Stimulated activated naive CD4-positive, alpha-beta T cell treated with Interleukin-2 at 50 U/mL for 16 hours (primary cell): ENCODE measurements around the gene SEPTIN8.

Source experiments
- DNase-seq: peaks from one replicate; lab custom pipeline; 2025; lab: John Stamatoyannopoulos, UW

Gene SEPTIN8

DNA sequence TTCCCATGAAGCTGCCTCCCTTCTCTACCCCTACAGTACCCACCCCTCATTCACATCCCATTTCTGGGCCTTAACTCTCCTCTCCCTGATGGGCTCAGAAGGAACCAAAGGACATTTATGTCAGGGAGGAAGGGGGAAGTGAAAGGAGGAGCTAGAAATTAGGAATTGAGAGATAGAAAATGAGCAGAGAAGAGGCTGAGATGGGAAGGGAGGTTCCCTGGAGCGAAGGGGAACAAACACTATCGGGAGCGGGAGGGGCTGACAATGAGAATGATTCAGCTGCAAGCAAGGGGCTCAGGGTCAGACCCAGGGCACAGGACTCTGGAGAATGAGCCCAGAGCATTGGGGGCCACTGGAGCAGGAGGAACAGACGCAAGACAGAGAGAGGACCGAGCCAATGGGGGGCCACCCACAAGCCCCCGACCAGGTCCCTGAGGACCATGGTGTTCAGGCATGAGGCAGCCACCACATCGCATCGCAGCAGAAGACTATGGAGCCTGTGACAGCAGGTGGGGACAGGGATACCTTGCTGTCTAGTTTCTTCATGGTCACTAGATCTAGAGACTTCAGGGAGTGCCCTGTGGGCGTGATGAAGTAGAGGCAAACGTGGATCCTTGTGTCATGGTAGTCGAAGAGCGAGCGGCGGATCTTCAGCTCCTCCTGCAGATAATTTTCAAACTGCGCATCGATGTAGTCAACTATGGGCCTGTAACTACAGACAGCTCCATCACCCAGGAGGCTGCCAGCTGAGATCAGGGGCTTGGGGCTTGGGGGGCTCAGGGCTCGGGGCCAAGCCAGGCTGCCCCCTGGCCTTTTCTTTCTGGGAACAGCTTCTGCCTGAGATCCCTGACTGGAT is 13.6 kb downstream of the SEPTIN8 start:
- DNase-seq, result no peak

DNA sequence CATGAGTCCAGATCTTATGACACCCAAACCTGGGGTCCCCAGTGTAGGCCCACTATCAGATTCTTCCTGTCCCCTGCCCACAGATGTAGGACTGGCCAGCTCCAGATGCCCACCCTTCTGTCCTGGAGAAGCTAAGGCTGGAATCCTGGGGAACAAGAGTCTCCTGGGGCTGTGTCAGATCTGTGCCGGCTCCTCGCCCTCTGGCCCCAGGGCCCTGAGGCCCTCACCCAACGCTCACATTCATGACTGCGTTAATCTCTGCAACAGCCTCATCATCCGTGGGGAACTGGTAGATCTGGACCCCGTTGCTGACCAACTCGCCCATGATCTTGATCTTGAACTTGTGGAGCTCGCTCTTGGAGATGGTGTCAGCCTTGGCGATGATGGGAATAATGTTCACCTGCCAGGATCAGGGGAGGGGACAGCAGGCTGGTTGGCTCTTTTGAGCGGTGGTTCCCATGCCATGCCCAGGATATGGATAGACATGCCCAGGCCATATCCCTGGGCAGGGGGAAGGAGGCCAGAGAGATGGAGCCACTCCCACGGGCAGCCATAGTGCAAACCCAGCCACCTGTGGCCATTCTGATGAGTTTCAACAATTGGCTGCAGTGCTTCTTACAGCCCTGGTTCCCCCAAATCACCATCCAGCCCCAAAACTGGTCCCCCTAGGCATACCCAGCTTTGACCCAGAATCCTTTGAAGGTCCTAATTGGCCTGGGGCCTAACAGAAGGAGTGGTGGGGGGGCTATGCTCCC is 14.6 kb downstream of the SEPTIN8 start:
- no peak for DNase-seq

DNA sequence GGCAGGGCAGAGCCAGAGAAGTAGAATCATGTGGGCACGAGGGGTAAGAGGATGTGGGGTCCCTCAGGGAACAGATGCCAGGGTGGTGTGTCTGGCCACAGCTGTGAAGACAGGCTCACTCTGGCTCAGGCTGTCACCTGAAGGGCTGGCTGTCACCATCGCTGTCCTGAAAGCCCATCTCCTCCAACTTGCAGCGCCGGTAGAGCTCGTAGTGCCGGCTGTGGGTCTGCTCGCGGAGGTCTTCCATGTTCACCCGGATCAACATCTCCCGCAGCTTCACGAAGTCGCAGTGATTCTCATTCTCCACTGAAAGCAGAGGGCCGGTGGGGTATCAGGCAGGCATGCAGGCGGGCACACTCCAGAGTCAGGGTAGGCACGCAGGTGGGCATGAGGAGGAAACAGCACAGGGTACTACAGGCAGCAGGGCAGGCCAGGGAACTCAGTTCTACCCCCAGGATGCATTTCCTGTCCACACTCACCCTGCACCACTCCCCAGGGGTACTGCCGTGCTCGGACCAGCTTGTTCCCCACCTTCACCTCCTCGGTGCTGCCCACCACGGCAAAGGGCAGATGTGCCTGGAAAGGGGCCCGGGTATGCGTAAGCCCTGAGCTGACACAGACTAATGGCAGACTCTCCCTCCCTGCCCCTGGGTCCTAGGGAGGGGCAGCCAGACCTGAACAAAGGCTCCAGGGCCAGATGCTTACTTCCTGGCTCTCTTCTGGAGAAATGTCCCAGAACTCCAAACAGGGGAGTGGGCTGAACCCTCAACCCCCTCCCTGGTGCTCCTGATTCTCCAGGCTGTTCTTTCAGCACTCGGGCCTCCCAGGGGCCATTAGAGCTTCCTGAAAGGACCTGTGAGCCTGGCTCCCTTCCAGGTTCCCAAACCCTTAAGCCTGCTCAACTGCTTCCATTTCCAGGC is 15.5 kb downstream of the SEPTIN8 start:
- DNase-seq, result no peak

DNA sequence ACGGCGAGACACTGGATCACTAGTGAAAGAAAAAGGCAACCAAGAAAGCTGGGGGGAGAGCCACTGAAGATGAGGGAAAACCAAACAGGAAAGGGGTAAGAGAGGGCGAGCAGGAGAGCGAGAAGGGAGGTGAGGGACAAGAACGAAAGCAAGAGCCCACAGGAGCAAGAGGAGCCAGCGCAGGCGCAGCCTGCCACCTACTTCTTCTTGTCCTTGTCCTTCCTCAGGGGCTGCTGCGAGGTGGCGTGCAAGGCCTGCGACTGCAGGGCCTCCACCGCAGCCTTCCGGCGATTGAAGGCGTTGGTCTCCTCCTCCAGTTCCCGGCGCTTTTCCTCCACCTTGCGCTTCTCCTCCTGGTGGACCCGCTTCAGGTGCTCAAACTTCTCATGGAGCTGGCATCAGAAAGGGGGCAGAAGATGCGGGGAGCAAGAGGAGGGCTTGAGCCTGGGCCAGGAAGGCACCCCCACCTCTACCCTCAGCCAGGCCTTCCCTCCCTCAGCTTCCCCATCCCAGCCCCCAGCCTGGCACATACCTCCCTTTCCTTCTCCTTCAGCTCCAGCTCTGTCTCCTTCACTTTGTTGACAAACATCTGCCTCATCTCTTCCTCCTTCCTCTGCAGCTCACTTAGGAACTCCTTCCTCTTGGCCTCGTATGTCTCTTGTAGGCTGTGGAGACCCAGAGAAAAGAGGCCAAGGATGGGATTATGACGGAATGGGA is 16.3 kb downstream of the SEPTIN8 start:
- DNase-seq, result no peak

DNA sequence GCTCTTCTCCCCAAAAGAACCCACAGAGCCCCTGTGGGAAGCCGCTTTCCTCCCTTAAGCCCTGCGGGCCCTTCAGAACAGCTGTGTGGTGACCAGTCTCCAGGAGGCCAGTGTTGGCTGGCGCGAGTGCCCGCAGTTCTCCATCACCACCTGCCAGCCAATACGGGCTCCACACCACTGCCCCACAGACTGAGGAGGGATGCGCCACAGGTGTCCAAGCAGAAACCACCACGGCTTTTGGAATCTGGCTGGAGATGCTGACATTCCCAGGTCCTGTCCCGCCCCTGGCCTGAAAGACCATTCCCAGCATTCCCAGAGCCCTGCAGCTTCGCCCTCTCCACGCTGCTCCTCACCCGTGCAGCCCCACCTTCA is 17.0 kb downstream of the SEPTIN8 start:
- no peak for DNase-seq

DNA sequence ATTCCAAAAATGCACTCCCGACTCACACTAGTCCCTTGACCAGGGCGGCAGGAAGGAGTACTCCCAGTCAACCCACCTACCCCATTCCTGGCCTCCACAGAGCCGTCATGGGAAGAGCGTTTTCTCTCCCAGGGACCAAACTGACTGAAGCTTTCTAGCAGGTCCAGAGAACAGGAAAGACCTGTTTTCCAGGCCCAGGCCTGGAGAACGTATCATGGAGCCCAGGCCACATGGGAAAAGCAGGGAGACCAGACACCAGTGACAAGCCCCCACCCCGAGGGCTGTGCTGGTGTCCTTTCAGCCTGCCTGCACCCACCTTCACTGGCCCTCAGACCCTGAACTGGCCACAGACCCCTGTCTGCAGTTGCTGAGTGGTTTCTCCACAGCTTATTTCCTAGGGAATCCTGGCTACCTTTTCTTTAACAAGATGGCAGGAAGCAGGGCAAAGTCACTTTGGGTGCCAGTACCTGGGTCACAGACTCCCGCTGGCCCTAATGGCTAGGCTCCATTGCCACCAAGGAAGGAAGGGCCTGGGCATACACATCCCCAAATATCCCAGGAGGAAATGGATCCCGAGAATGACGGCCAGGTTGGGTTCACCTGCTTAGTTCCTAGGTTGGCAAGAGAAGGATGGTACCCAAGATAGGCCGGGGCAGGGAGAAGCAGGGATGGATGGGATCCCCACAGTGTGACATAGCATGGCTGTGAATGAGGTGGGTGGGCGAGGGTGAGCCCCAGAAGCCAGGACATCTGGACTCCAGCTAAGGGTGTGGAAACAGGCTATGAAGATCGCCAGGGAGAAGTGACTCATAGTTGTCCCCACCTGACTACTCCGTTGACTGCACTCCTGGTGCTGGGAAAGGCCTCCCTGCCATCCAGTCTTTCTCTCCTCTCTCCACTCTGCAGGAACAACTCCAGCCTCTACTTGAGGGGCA is 17.7 kb downstream of the SEPTIN8 start:
- DNase-seq, result no peak

DNA sequence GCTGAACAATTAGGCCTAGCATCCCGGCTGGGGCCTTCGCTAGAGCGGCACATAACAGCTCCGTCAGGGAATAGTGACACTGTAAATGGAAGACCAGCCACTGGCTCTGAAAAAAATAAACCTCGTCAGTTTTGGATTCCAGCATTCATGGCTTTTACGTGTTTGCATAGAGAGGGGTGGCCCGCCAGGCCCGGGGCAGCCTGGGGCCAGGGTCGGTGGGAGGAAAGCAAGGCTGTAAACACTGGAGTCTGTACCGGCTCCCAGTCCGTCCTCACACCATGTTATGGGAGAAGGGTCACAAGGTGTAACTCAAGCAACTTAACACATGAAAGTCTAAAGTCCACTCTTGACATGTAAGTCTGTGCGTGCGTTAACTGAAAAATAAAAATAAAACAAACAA is 18.6 kb downstream of the SEPTIN8 start:
- DNase-seq, result no peak

DNA sequence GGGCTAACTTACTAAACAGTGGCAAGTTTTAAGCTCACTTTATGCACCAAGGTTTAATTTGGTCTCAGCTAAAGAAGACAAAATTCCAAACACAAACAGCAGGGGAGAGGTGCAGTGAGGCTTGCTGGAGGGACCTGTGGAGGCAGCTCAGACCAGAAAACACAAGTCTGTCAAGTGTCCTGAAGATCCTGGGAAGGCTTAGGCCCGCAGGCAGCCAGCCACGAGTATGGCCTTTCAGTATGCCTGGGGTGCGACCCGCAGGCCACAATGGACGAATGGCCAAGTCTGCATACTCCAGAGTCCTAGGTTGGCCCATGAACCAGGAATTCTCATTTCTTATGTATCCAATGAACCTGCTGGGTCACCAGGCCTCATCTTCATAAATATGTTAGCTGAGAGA is 20.5 kb downstream of the SEPTIN8 start:
- DNase-seq, result no peak

DNA sequence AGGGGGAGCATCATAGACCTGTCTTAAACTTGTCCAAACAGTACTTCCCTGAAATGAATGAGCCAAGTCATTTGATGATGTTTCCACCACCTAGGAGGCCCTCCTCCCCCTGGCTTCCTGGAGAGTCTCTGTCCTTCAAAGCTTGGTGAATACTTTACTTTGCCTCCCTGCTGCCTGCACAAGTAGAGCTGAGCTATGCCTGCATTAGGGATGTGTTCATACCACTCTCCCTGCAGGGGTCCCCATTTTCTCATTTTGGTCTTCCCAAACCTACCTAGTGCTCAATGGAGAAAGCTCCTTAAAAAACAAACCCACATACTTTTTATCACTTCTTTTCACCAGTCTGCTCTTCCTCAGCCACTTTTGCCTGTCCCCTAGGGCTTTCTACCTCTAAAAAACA is 22.1 kb downstream of the SEPTIN8 start:
- no peak for DNase-seq

DNA sequence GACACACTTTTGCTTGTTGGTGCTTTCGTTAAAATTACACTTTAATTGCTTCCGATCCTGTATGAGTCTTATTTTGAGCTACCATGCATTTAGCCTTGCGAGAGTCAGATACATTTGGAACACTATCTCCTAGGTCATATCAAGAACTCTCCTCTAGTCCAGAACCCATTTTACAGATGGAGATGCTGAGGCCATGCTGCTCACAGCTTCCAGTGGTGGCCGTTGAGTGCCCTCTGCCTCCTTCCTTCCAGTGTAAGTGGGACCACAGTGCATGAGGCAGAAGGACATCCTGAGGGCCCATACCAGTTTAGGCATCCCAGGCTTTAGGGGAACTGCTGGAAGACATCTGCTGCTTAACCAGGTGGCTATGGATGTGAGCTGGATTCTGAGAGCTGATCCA is 22.9 kb downstream of the SEPTIN8 start:
- no peak for DNase-seq

DNA sequence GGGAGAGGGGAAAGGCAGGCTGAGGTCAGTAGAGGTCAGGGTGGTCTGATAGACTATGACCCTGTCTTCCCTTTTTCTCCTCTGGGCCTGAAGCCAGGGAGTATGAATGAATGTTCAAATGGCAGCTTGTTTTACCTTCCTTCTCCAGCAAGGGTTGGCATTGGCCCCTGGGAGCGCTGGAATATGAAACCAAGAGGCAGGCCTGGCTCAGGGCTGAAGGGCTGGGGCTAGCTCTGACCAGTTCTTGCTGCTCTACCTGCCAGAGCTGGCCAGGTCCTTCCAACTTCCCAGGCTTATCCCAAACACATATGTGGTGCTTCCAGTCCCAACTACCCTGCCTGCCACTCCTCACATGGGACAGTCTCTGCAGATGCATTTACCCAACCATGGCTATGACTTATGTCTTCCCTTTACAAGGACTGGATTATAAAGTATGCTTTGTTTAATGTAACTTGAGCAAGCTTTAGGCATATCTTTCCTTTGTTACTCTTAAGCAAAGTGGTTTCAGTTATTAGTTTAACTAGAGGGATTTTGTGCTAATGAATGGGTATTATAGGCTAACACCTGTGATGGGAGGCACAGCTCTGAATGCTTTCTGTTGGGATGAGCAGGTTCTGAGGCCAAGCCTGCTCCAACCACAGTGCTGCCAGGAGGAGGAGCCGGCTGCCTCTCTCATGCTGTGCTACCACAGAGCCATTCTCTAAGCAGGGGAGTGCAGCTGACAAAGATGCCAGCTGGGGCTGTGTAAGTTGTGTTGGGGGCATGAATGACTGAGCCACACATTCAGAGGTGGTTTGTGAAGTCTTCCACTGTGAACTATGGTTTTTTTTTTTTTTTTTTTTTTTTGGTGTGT is 23.7 kb downstream of the SEPTIN8 start:
- no peak for DNase-seq

DNA sequence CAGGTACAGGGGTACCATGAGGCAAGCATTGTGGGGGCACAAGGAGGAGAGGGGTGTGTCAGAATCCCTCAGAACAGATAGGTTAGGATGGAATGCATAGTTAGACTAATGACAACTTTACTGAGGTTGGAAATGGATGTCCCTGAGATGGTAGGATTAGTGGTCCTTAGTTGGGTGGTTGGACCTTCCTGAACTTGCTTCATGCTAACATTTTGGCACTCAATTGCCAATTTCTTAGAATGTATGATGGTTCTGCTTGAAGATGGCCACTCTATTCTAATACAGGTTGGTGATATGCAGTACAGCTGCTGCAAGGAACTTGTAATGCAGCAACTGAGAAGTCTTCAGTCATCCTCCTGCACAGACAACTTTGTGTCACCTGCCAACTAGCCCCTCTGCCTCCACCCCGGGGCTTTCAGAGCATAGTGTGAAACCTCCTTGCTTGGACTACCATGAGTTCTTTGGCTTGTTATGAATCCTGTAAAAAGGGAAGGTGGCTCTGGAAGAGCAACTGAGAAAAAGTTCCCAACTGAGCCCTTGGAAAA is 24.4 kb downstream of the SEPTIN8 start:
- DNase-seq, result no peak

DNA sequence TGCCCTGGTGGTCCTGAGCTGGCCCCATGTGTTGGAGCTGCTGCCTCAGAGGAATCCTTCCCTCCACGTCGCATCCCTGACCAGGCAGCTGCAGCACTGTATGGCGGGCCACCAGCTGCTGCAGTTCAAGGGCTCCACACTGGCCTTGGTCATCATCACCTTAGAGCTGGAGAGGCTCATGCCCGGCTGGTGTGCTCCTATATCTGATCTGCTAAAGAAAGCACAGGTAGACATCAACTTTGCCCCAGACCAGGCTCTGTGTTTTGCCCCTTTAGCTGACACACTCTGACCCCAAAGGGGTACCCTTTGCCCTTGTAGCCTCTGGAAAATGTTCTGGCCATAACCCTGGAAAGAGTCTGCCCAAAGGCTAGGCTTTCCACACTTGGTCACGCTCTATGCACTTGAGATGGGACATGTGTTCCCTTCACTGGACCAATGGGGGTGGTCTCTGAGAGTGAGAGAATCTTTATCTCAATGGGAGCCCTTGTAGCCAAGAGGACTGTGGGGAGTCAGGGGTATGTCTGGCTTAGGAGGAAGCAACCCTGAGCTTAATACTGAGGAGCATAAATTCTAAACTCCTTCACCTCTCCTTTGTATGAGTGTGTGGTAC is 25.0 kb downstream of the SEPTIN8 start:
- DNase-seq, result no peak

DNA sequence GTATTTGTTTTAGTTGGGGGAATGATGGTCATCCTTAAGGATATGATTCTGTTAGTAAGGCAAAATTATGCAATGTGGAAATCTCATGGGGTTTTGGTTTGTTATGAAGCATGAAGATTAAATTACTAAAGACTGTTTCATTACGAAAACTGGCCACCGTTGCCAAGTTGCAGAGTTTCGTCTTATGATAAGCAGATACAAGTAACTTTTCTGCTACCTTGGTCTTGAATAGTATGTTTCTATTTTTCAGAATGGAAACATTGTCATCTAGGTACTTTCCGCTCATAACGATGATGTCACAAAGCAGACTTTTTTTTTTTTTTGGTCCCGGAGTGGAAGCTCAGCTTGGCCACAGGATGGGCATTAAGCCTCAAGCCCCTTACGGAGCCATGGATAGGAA is 25.6 kb downstream of the SEPTIN8 start:
- DNase-seq, result peak; percentile 34

DNA sequence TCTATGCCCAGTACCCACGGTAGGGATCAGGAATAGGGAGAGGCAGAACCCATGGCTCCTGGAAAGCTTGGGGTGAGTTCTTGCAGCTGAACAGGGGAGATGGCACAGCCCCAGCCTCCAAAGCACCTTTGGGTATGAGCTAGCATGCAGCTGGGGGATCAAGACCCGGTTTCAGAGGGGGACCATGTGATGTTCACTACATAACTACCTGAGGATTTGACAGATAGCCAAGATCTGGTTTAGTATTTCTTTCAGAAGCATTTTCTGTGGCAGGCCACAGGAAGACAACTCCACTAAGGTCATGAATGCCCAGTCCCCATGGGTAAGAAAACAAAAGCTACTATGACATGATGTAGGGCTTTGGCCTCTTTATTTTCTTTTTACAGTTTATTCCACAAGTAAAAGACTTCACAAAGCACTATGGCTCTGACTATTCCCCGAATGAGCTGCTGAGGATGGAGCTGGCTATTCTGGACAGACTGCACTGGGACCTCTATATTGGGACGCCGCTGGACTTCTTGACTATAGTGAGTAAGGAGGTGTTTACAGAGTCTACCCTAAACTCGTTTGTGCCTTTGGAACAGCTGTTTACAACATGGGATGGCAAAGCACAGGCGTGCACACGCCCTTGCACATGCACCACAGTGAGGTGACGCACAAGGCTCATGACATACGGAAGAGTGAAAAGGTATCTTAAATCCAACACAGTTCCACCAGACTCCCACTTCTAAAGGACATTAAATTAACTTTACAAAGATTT is 26.4 kb downstream of the SEPTIN8 start:
- DNase-seq, result no peak

DNA sequence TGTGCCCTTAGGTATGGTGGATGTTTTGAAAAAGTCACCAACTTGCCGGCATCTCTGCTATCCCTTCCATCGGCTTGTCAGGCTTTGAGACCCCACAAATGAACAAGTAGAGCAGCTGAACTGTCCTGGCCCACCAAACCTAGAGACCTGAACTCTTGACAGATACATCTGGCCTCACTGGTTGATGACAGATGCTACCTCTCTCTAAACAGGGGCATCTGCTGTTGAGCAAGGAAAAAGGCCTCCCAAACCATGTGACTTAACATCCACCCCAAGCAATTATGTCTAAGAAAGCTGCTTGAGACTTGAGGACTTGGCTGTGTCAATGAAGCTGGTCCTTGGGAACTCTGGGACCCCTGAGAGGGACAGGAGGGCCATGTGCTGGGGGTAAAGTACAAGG is 27.5 kb downstream of the SEPTIN8 start:
- no peak for DNase-seq

DNA sequence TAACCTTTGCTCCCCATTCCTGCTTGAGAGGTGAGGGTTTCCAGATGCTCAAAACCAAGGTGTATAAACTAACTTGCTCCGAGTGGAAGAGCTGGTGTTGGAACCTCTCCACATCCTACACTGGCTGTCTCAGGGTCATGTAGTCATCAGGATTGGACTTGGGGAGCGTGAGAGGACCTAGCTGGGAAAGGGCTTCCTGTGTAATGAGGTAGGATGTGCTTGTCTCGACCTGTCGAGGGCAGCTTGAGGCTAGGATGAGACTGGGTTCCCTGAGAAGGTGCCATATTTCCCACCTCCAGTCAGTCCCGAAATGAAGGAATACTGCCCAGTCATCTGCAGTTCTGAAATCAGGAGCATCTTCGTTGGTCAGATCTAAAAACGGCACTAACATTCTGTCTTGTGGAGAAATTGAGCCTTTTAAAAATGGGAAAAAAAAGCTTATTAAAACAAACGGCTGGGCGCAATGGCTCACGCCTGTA is 28.5 kb downstream of the SEPTIN8 start:
- DNase-seq, result no peak
